GM21619 (cell line): ENCODE measurements around the gene MYBPC2.

ENCODE experiments used
- ATAC-seq: cut with Tn5 transposase; IDR thresholded peaks from one replicate; pipeline ENCODE4 v1.9.1; 2021; ENCODE audit not compliant: unreplicated experiment

The MYBPC2 gene

DNA sequence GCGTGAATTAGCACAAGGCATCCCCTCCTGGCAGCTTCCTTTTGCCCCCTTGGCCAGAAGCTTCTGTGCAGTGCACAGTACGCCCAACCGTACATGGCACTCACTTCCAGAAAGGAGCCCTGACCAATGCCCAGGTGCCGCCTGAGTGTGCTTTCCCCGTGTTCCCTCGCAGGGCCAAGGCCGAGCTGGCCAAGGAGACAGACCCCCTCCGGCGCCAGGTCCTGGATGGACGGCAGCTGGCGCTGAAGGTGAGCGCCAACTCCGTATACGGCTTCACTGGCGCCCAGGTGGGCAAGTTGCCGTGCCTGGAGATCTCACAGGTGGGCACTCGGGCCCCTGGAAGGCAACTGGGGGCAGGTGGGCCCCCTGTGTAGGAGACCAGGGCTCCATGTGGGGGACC, 23.3 kb upstream of the MYBPC2 start:
- ATAC-seq, result no peak

GRCh38 chr19:50410109-50410508, 22.6 kb upstream of the MYBPC2 start:
- no peak for ATAC-seq

GRCh38 chr19:50412419-50412818, 20.3 kb upstream of the MYBPC2 start:
- ATAC-seq, result no peak

DNA sequence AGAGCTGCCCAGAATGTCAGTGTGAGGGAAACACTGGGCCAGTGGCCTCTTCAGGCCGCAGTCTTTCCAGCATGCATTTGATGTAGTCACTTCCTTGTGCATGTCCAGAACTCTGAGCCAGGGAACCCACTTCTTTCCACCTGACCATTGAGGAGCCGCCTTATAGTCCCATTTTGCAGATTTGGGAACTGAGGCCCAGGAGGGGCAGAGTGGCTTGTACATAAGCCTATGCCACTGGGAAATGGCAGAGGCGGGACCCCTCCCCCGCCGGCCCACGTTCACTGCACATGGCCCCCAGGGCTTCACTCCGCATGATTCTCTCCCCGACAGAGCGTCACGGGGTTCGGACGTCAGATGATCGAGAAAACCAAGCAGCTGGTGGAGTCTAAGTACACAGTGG, 19.6 kb upstream of the MYBPC2 start:
- ATAC-seq, result no peak

GRCh38 chr19:50413531-50413930, 19.2 kb upstream of the MYBPC2 start:
- ATAC-seq, result no peak

- ATAC-seq, result no peak
Observed at GRCh38 chr19:50414864-50415660, 17.6 kb upstream of the MYBPC2 start.

DNA sequence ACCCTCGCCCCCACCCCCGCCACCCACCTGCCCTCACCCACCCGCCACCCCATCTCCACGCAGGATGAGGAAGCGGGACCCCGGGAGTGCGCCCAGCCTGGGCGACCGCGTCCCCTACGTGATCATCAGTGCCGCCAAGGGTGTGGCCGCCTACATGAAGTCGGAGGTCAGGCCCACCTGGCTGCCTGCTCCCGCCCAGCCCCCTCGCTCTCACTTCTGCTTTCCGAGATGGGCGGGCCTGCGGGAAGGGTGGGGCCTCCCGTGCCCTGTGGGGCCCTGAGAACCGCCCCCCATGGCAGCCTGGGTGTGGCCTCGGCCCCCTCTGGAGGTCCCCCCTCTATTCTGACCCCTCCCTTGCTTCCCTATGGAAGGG, 17.0 kb upstream of the MYBPC2 start:
- ATAC-seq, result no peak

GRCh38 chr19:50416034-50416977, 16.4 kb upstream of the MYBPC2 start:
- no peak for ATAC-seq

DNA sequence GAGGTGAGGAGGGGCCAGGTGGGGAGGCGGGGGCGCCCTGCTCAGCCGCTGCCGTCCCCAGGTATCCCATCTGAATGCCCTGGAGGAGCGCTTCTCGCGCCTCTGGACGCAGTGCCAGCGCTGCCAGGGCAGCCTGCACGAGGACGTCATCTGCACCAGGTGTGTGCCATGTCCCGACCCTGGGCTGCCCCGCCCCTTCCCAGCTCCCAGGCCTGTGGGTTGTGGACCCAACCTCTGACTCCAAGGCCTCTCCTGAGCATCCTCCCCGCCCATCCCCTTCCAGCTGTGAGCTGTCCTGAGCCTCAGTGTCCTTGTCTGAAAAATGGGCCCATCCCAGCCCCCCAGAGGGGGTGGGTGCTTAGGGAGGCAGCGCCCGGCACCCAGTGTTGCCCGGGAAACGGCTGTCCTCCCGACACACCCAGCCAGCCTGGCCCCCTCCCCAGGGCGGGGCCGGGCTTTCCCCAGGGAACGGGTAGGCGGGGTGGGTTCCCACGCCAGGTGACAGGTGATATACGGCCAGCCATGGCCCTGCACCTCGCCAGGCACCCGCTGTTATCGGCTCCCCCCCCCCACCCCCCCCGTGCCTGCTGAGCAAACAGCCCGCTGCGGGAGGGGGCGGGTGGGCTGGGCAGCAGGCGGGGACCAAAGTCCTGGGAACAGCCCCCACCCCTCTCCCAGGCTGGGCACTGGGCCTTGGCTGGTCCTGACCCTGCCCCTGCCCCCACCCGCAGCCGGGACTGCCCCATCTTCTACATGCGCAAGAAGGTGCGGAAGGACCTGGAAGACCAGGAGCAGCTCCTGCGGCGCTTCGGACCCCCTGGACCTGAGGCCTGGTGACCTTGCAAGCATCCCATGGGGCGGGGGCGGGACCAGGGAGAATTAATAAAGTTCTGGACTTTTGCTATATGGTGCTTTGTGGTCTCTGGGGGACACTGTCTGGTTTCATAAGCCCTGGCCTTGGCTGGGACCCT, 15.3 kb upstream of the MYBPC2 start:
- no peak for ATAC-seq

GRCh38 chr19:50418176-50419021, 14.3 kb upstream of the MYBPC2 start, which contains the start of gene SPIB:
Gene SPIB, plus strand, starts transcription at chr19:50418938. Its CDS starts 25 bp downstream, at chr19:50418963.
- ATAC-seq, result no peak

GRCh38 chr19:50419022-50419579, 13.6 kb upstream of the MYBPC2 start:
- ATAC-seq, result no peak

DNA sequence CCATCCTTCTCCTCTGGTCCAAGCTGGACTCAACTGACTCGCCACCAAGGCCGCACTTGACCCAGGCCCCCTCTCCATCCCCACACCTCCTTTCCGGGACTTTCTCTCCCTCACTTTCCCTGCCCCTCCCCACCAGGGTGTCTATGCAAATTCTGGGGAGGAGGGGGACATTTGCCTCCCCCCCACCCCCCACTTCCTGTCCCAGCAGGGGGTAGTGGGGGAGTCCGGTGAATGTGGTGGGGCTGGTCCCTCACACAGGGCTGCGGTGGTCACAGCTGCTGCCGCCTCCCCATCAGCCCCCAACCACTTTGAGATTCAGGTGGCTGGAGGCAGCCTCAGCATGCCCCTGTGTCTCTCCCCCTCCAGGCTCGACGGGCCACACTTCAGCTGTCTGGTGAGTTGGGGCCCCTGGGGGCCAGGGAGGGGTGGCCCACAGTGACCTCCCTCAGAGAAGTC, 13.1 kb upstream of the MYBPC2 start:
- ATAC-seq, result no peak

GRCh38 chr19:50420127-50420526, 12.6 kb upstream of the MYBPC2 start:
- no peak for ATAC-seq

DNA sequence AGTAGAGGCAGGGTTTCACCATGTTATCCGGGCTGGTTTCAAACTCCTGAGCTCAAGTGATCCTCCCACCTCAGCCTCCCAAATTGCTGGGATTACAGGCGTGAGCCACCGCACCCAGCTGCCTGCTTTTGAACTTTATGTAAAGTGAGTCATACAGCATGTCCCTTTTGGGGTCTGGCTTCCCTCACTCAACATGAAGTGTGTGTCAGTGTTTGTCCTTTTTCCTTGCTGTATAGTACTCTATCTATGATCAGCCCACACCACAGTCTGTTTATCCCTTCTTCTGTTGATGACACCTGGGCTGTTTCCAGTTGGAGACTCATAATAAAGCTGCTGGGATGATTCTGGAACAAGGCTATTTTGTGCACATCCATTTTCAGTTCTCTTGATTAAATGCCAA, 11.9 kb upstream of the MYBPC2 start:
- no peak for ATAC-seq

- ATAC-seq, result no peak
Observed at GRCh38 chr19:50422397-50423278, 10.1 kb upstream of the MYBPC2 start.

DNA sequence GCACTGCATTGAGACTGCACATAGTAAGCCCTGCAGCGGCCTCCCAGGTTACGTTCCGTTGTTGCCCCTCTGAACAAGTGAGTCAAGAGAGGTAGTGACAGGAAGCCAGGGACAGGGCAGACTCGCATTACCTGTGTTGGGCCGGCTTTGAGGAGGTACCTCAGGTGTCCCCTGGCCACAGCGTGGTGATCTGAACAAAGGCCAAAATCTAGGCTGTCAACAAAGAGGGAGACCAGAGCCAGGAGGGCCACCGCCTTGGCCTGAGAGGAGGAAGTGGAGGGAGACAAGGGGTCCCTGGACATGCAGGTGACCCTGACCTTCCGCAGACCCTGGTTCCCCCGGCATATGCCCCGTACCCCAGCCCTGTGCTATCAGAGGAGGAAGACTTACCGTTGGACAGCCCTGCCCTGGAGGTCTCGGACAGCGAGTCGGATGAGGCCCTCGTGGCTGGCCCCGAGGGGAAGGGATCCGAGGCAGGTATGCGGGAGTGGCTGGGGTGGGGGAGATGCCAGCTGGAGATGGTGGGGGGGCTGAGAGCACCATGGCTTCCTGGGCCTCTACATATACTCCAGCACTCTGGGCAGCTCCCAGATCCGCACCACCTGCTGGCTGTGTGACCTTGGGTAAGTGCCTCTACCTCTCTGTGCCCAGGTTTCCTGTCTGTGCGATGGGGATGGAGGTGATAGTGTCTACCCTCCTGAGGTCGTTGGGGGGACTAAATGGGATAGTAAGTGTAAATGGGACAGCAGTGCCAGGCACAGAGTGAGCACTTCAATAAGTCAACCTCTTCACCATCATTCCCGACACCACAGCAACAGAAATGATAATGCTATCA, 9.2 kb upstream of the MYBPC2 start:
- ATAC-seq, result no peak

DNA sequence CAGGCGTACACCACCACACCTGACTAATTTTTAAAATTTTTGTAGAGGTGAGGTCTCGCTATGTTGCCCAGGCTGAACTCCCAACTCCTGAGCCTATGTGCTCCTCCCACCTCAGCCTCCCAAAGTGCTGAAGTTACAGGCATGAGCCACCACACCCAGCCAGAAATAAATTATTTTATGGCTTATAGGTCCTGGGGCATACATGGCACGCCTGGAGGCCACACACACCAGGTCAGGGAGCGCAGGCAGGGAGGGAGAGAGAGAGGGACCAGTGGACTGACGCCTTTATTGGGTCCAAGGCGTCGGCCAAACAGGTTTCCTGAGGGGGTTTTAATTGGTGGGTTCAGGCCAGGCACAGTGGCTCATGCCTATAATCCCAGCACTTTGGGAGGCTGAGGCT, 7.1 kb upstream of the MYBPC2 start:
- no peak for ATAC-seq
